Rectal smooth muscle tissue (tissue), 1 donor: ENCODE results near the gene RSRC2.
"Not testable (repeated sequence)": the region's sequence is repeated elsewhere in the genome, so short reads cannot be mapped to it uniquely, and the experiment has no call there.

Source experiments
- H3K27ac ChIP-seq: one replicate; pipeline ENCODE4 v1.7.0; 2013; ENCODE audit warnings: low read depth, low read length, inconsistent platforms
- H3K27me3 ChIP-seq: one replicate; pipeline ENCODE4 v1.7.0; 2013; ENCODE audit warnings: low read length; ENCODE audit not compliant: control insufficient read depth, insufficient read depth
- H3K36me3 ChIP-seq: one replicate; pipeline ENCODE4 v1.7.0; 2013; ENCODE audit warnings: low read length; ENCODE audit not compliant: control insufficient read depth, insufficient read depth
- H3K4me1 ChIP-seq: one replicate; pipeline ENCODE4 v1.7.0; 2013; ENCODE audit warnings: low read length; ENCODE audit not compliant: control insufficient read depth, insufficient read depth
- H3K4me3 ChIP-seq: one replicate; pipeline ENCODE4 v1.7.0; 2013; ENCODE audit warnings: low read length
- H3K9ac ChIP-seq: one replicate; pipeline ENCODE4 v1.7.0; 2013; ENCODE audit warnings: low read length

The RSRC2 gene

GRCh38 chr12:122471324-122472226 is 55.2 kb downstream of the RSRC2 start:
- no peaks in the 10 kb centered on the region for H3K27me3 ChIP-seq
- H3K9ac ChIP-seq = no peak overlapping the region
- peaks cover 14% of the 10 kb centered on the region for H3K36me3 ChIP-seq
- no peak overlapping the region for H3K4me3 ChIP-seq
- peak overlapping the region; percentile 38 for H3K27ac ChIP-seq
- H3K4me1 ChIP-seq = no peaks in the 10 kb centered on the region

GRCh38 chr12:122470576-122470975 is 56.2 kb downstream of the RSRC2 start:
- not testable (repeated sequence) for H3K4me1 ChIP-seq, H3K27ac ChIP-seq, H3K27me3 ChIP-seq, H3K4me3 ChIP-seq, H3K9ac ChIP-seq
- H3K36me3 ChIP-seq = peaks cover 10% of the 10 kb centered on the region

- not testable (repeated sequence) for H3K9ac ChIP-seq, H3K27ac ChIP-seq, H3K36me3 ChIP-seq, H3K4me1 ChIP-seq, H3K4me3 ChIP-seq, H3K27me3 ChIP-seq
Observed at GRCh38 chr12:122469856-122470255, 56.9 kb downstream of the RSRC2 start.

DNA sequence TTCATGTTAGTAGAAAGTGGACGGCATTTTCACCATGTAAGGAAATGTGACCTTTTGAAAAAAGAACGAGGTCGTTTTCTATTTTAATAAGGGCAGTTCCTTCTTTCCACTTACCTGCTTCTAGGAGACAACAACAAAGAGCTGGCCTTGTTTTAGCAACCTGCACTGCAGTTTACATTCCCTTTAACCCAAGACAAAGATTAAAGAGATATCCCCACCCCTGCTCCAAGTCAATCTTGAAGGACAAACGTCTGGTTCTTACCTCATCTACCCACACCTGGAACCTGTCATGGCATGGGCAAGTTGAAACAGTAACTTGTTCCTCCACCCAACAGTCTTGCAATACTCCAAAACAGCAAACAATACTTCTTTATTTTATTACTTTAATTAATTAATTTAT is 58.8 kb downstream of the RSRC2 start:
- H3K36me3 ChIP-seq = no peaks in the 10 kb centered on the region
- no peaks in the 10 kb centered on the region for H3K4me1 ChIP-seq
- H3K9ac ChIP-seq = no peak overlapping the region
- no peak overlapping the region for H3K27ac ChIP-seq
- H3K4me3 ChIP-seq = no peak overlapping the region
- no peaks in the 10 kb centered on the region for H3K27me3 ChIP-seq

GRCh38 chr12:122464317-122465042 is 62.3 kb downstream of the RSRC2 start:
- H3K27ac ChIP-seq, H3K36me3 ChIP-seq, H3K4me1 ChIP-seq: not testable (repeated sequence)

DNA sequence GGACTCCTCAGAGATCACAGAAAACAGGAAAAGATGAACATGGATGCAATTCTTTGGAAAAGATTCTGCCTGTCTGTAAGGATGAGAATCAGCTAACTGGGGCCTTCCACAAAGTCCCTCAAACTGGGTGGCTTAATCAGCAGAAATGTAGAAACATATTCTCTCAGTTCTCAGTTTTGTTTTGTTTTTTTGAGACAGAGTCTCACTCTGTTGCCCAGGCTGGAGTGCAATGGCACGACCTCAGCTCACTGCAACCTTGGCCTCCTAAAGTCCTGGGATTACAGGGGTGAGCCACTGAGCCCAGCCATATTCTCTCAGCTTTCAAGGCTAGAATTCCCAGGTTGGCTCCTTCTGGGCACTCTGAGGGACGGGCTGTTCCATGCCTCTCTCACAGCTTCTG is 66.1 kb downstream of the RSRC2 start:
- Histone ChIP-seq H3K27ac (no peak overlapping the region), H3K4me1 (no peaks in the 10 kb centered on the region), H3K9ac (no peak overlapping the region), H3K4me3 (no peak overlapping the region), H3K27me3 (no peaks in the 10 kb centered on the region), H3K36me3 (no peaks in the 10 kb centered on the region)

More at GRCh38 chr12:122464317-122465042, 62.3 kb downstream of the RSRC2 start:
- not testable (repeated sequence) for H3K27me3 ChIP-seq, H3K4me3 ChIP-seq, H3K9ac ChIP-seq

GRCh38 chr12:122460061-122460460 is 66.7 kb downstream of the RSRC2 start:
- Histone ChIP-seq H3K27ac (no peak overlapping the region), H3K27me3 (no peaks in the 10 kb centered on the region), H3K4me3 (no peak overlapping the region), H3K4me1 (no peaks in the 10 kb centered on the region), H3K36me3 (no peaks in the 10 kb centered on the region), H3K9ac (no peak overlapping the region)

- no peak overlapping the region for H3K27ac ChIP-seq
- H3K4me1 ChIP-seq = no peaks in the 10 kb centered on the region
Observed at GRCh38 chr12:122459211-122459610, 67.5 kb downstream of the RSRC2 start.

GRCh38 chr12:122458105-122459035 is 68.4 kb downstream of the RSRC2 start:
- H3K27ac ChIP-seq = no peak overlapping the region
- no peak overlapping the region for H3K9ac ChIP-seq
- H3K36me3 ChIP-seq = no peaks in the 10 kb centered on the region
- H3K4me3 ChIP-seq = no peak overlapping the region
- H3K27me3 ChIP-seq = no peaks in the 10 kb centered on the region
- H3K4me1 ChIP-seq = no peaks in the 10 kb centered on the region

More at GRCh38 chr12:122459211-122459610, 67.5 kb downstream of the RSRC2 start:
- Histone ChIP-seq H3K4me3 (no peak overlapping the region), H3K9ac (no peak overlapping the region), H3K36me3 (no peaks in the 10 kb centered on the region), H3K27me3 (no peaks in the 10 kb centered on the region)

DNA sequence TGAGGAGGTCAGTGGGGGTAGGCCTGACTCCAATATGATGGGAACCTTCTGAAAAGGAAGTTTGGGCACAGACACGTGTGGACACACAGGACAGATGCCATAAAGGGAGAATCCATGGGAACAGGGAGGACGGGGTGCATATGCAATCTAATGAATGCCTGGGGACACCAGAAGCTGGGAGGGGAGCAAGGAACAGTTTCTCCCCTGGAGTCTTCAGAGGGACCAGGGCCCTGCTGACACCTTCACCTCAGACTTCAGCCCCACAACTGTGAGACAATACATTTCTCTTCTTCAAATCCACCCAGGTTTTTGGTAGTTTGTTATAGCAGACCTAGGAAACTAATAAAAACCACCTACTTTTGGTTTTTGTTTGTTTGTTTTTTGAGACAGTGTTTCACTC is 69.1 kb downstream of the RSRC2 start:
- no peak overlapping the region for H3K9ac ChIP-seq
- no peaks in the 10 kb centered on the region for H3K4me1 ChIP-seq
- H3K4me3 ChIP-seq = no peak overlapping the region
- no peak overlapping the region for H3K27ac ChIP-seq
- H3K36me3 ChIP-seq = no peaks in the 10 kb centered on the region
- no peaks in the 10 kb centered on the region for H3K27me3 ChIP-seq

- H3K36me3 ChIP-seq = no peaks in the 10 kb centered on the region
- H3K9ac ChIP-seq = no peak overlapping the region
- no peaks in the 10 kb centered on the region for H3K27me3 ChIP-seq
- H3K27ac ChIP-seq = no peak overlapping the region
- no peak overlapping the region for H3K4me3 ChIP-seq
- H3K4me1 ChIP-seq = no peaks in the 10 kb centered on the region
Observed at GRCh38 chr12:122454739-122455138, 72.0 kb downstream of the RSRC2 start.

GRCh38 chr12:122454250-122454721 is 72.5 kb downstream of the RSRC2 start:
- Histone ChIP-seq H3K4me1 (no peaks in the 10 kb centered on the region), H3K27ac (no peak overlapping the region), H3K9ac (no peak overlapping the region), H3K4me3 (no peak overlapping the region), H3K27me3 (no peaks in the 10 kb centered on the region), H3K36me3 (no peaks in the 10 kb centered on the region)
